HG03354 (cell line): ENCODE measurements around the gene GRK4.
"Not testable (repeated sequence)": the region's sequence is repeated elsewhere in the genome, so short reads cannot be mapped to it uniquely, and the experiment has no call there.

Experiments
- ATAC-seq: cut with Tn5 transposase; IDR thresholded peaks from one replicate; pipeline ENCODE4 v1.9.1; 2021; ENCODE audit warnings: mild to moderate bottlenecking; ENCODE audit not compliant: unreplicated experiment, poor library complexity, severe bottlenecking

GRK4 gene

GRCh38 chr4:2940267-2941137 lies 22.9 kb upstream of the GRK4 start:
- ATAC-seq: no peak

GRCh38 chr4:2941138-2942036 lies 22.0 kb upstream of the GRK4 start:
- no peak for ATAC-seq

- no peak for ATAC-seq
These were observed 21.3 kb upstream of the GRK4 start for GRCh38 chr4:2942037-2942531.

- no peak for ATAC-seq
These were observed 20.6 kb upstream of the GRK4 start for GRCh38 chr4:2942532-2943363.

GRCh38 chr4:2943364-2944090 lies 19.8 kb upstream of the GRK4 start:
- ATAC-seq: no peak

GRCh38 chr4:2944091-2944482 lies 19.3 kb upstream of the GRK4 start:
- ATAC-seq: no peak

- no peak for ATAC-seq
These were observed 18.5 kb upstream of the GRK4 start for GRCh38 chr4:2944586-2945526.

- not testable (repeated sequence) for ATAC-seq
These were observed 17.5 kb upstream of the GRK4 start for GRCh38 chr4:2945619-2946604.

- no peak for ATAC-seq
These were observed 16.4 kb upstream of the GRK4 start for GRCh38 chr4:2946812-2947600.

- no peak for ATAC-seq
These were observed 15.4 kb upstream of the GRK4 start for GRCh38 chr4:2947926-2948325.

- no peak for ATAC-seq
These were observed 14.2 kb upstream of the GRK4 start for GRCh38 chr4:2948895-2949781.

- no peak for ATAC-seq
These were observed 13.6 kb upstream of the GRK4 start for GRCh38 chr4:2949782-2950125.

- no peak for ATAC-seq
These were observed 13.0 kb upstream of the GRK4 start for GRCh38 chr4:2950221-2950989.

- no peak for ATAC-seq
These were observed 9.9 kb upstream of the GRK4 start for GRCh38 chr4:2953496-2953895.
